SK-N-SH treated with all-trans-retinoic acid at 6 μM for 48 hours (cell line): ENCODE results near the gene GALNT12.

Experiments
- ATAC-seq: fragments of 200-7000 bp; cut with Tn5 transposase; 3 replicates; pipeline ENCODE4 v1.9.1; 2020; ENCODE audit warnings: mild to moderate bottlenecking, moderate library complexity
- ARNTL ChIP-seq: fragments of 450-650 bp; formaldehyde crosslinking; IDR thresholded peaks from 2 replicates; pipeline ENCODE4 v1.5.0; 2020; ENCODE audit warnings: low read depth, mild to moderate bottlenecking, moderate library complexity, borderline replicate concordance
- BACH2 ChIP-seq: fragments of 250-450 bp; sonication (Bioruptor Pico); IDR thresholded peaks from 2 replicates; pipeline ENCODE4 v1.9.0; 2021; ENCODE audit warnings: mild to moderate bottlenecking, borderline replicate concordance
- CREB5 ChIP-seq: fragments of 250-450 bp; sonication (Bioruptor Pico); IDR thresholded peaks from 2 replicates; pipeline ENCODE4 v1.5.1; 2020; ENCODE audit warnings: low read depth, mild to moderate bottlenecking, moderate library complexity
- CSDC2 ChIP-seq: fragments of 250-450 bp; sonication (Bioruptor Pico); IDR thresholded peaks from 2 replicates; pipeline ENCODE4 v1.5.0; 2020; ENCODE audit warnings: mild to moderate bottlenecking, moderate library complexity
- CSRNP3 ChIP-seq: fragments of 250-450 bp; sonication (Bioruptor Pico); IDR thresholded peaks from 2 replicates; pipeline ENCODE4 v1.5.1; 2021; ENCODE audit warnings: mild to moderate bottlenecking, moderate library complexity
- ESRRG ChIP-seq: fragments of 250-450 bp; sonication (Bioruptor Pico); IDR thresholded peaks from 2 replicates; pipeline ENCODE4 v1.6.1; 2021; ENCODE audit warnings: mild to moderate bottlenecking
- GLIS3 ChIP-seq: fragments of 250-450 bp; sonication (Bioruptor Pico); IDR thresholded peaks from 2 replicates; pipeline ENCODE4 v1.5.0; 2020; ENCODE audit warnings: mild to moderate bottlenecking, moderate library complexity
- ISL1 ChIP-seq: fragments of 250-450 bp; sonication (Bioruptor Pico); IDR thresholded peaks from 2 replicates; pipeline ENCODE4 v2.1.2; 2022; ENCODE audit warnings: mild to moderate bottlenecking, moderate library complexity
- OSR1 ChIP-seq: fragments of 250-450 bp; sonication (Bioruptor Pico); IDR thresholded peaks from 2 replicates; pipeline ENCODE4 v1.8.0; 2022; ENCODE audit warnings: moderate library complexity, mild to moderate bottlenecking, inconsistent platforms
- PATZ1 ChIP-seq: fragments of 250-450 bp; sonication (Bioruptor Pico); IDR thresholded peaks from 2 replicates; pipeline ENCODE4 v1.8.0; 2020; ENCODE audit warnings: mild to moderate bottlenecking, moderate library complexity, borderline replicate concordance
- POU6F1 ChIP-seq: fragments of 250-450 bp; sonication (Bioruptor Pico); IDR thresholded peaks from 2 replicates; pipeline ENCODE4 v1.8.0; 2021; ENCODE audit warnings: low read depth, mild to moderate bottlenecking, moderate library complexity, borderline replicate concordance
- PPARA ChIP-seq: fragments of 250-450 bp; sonication (Bioruptor Pico); IDR thresholded peaks from 2 replicates; pipeline ENCODE4 v1.5.0; 2020; ENCODE audit warnings: mild to moderate bottlenecking, borderline replicate concordance
- SNAI2 ChIP-seq: fragments of 250-450 bp; sonication (Bioruptor Pico); IDR thresholded peaks from 2 replicates; pipeline ENCODE4 v1.5.0; 2020; ENCODE audit warnings: mild to moderate bottlenecking, moderate library complexity
- TOX ChIP-seq: fragments of 250-450 bp; sonication (Bioruptor Pico); IDR thresholded peaks from 2 replicates; pipeline ENCODE4 v1.8.0; 2021; ENCODE audit warnings: mild to moderate bottlenecking, moderate library complexity, borderline replicate concordance
- TSHZ2 ChIP-seq: fragments of 250-450 bp; sonication (Bioruptor Pico); IDR thresholded peaks from 2 replicates; pipeline ENCODE4 v1.5.0; 2020; ENCODE audit warnings: mild to moderate bottlenecking, moderate library complexity
- ZC3H10 ChIP-seq: fragments of 250-450 bp; sonication (Bioruptor Pico); IDR thresholded peaks from 2 replicates; pipeline ENCODE4 v1.5.1; 2021; ENCODE audit warnings: mild to moderate bottlenecking, moderate library complexity
- ZFP3 ChIP-seq: fragments of 250-450 bp; sonication (Bioruptor Pico); IDR thresholded peaks from 2 replicates; pipeline ENCODE4 v1.5.0; 2020; ENCODE audit warnings: mild to moderate bottlenecking, moderate library complexity
- ZFP30 ChIP-seq: fragments of 450-650 bp; formaldehyde crosslinking; IDR thresholded peaks from 2 replicates; pipeline ENCODE4 v1.5.0; 2022; ENCODE audit warnings: mild to moderate bottlenecking, moderate library complexity
- ZNF565 ChIP-seq: fragments of 450-650 bp; formaldehyde crosslinking; conservative IDR thresholded peaks from 2 replicates; pipeline ENCODE4 v1.5.0; 2020; ENCODE audit warnings: low read depth, mild to moderate bottlenecking, moderate library complexity
- ZNF70 ChIP-seq: fragments of 450-650 bp; formaldehyde crosslinking; IDR thresholded peaks from 2 replicates; pipeline ENCODE4 v1.5.0; 2020; ENCODE audit warnings: mild to moderate bottlenecking, moderate library complexity
- ZNF8 ChIP-seq: fragments of 450-650 bp; formaldehyde crosslinking; IDR thresholded peaks from 2 replicates; pipeline ENCODE4 v1.5.0; 2020; ENCODE audit warnings: mild to moderate bottlenecking, moderate library complexity

The GALNT12 gene

GRCh38 chr9:98793031-98793430 is 14.4 kb upstream of the GALNT12 start:
- no peak for ATAC-seq
- TF ChIP-seq ESRRG (CRISPR knock-in tag) (no peak), ARNTL (no peak), PATZ1 (CRISPR knock-in tag) (no peak)

- TF ChIP-seq ZNF565 (no peak), ZFP3 (no peak), ZNF70 (CRISPR knock-in tag) (no peak)
- no peak for ATAC-seq
Observed at GRCh38 chr9:98794802-98795201, 12.7 kb upstream of the GALNT12 start.

- TF ChIP-seq ISL1 (CRISPR knock-in tag) (no peak), ZFP3 (no peak)
- ATAC-seq, result no peak
Observed at GRCh38 chr9:98795295-98795955, 12.0 kb upstream of the GALNT12 start.

- peak; percentile 28 for ATAC-seq
- TF ChIP-seq ZFP30 (CRISPR knock-in tag) (no peak), SNAI2 (CRISPR knock-in tag) (no peak), CSRNP3 (CRISPR knock-in tag) (no peak), PPARA (CRISPR knock-in tag) (no peak), ZC3H10 (CRISPR knock-in tag) (no peak), OSR1 (CRISPR knock-in tag) (no peak), PATZ1 (CRISPR knock-in tag) (no peak), CSDC2 (CRISPR knock-in tag) (no peak), TOX (CRISPR knock-in tag) (no peak), TSHZ2 (CRISPR knock-in tag) (no peak), ZNF8 (no peak)
Observed at GRCh38 chr9:98795970-98796363, 11.5 kb upstream of the GALNT12 start.

GRCh38 chr9:98796364-98797101 is 10.9 kb upstream of the GALNT12 start, which contains the start of gene ANKS6:
Gene ANKS6, minus strand, starts transcription at chr9:98796555. Its CDS starts 64 bp downstream, at chr9:98796491.
- peak; percentile 91 for ATAC-seq
- TF ChIP-seq ZNF565 (peak; percentile 73; the same call in 1 of the 2 replicates), BACH2 (0 out of 2 replicates have a peak, but pooled peaks have one; percentile 65), ZC3H10 (CRISPR knock-in tag) (0 out of 2 replicates have a peak, but pooled peaks have one; percentile 58), CSRNP3 (CRISPR knock-in tag) (no peak), POU6F1 (no peak), GLIS3 (CRISPR knock-in tag) (no peak), CSDC2 (CRISPR knock-in tag) (peak; percentile 94), ZNF8 (no peak), ESRRG (CRISPR knock-in tag) (no peak), ZFP30 (CRISPR knock-in tag) (no peak), CREB5 (no peak), ZFP3 (peak; percentile 83)
